ENCODE results near the gene BST2. TPM values are rescaled to one million over a fixed set of nuclear protein-coding genes. Genes with fewer than 3 reads are reported as not detected.

BST2 gene
- total RNA-seq, 4 donors from 2014 or later = 61.5 to 153 (median 92.1) TPM

DNA sequence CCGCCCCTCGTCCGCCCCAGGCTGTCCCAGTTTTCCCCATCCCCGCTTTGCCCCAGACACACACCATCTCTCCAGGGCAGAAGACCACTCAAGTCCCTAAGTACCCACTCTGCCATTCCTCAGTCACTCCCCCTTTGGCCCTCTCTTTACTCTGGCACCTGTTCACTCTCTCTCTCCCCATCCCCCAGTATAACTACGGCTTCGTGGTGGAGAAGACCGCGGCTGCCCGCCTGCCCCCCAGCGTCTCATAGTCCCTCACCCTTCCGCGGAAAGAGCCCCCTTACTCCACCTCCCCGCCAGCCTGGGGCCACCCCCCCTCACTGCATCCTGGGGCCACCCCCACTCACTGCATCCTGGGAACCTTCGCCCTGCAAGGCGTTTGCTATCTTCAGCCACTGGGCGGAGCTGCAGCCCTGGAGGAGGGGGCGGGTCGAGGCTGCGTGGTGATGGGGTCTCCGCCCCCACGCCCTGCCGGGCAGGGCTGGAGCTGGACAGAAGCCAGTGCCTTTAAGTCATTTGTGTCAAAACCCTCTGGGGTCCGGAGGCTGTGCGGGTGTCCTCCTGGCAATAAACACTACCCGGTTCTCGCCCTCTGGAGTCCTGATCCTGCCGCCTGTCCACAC is 19.4 kb upstream of the BST2 start:
- TF ChIP-seq, protein P1, sequence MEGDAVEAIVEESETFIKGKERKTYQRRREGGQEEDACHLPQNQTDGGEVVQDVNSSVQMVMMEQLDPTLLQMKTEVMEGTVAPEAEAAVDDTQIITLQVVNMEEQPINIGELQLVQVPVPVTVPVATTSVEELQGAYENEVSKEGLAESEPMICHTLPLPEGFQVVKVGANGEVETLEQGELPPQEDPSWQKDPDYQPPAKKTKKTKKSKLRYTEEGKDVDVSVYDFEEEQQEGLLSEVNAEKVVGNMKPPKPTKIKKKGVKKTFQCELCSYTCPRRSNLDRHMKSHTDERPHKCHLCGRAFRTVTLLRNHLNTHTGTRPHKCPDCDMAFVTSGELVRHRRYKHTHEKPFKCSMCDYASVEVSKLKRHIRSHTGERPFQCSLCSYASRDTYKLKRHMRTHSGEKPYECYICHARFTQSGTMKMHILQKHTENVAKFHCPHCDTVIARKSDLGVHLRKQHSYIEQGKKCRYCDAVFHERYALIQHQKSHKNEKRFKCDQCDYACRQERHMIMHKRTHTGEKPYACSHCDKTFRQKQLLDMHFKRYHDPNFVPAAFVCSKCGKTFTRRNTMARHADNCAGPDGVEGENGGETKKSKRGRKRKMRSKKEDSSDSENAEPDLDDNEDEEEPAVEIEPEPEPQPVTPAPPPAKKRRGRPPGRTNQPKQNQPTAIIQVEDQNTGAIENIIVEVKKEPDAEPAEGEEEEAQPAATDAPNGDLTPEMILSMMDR (IDR thresholded peaks at IDR 0.05; ENCODE audit: low read depth) = no peak

DNA sequence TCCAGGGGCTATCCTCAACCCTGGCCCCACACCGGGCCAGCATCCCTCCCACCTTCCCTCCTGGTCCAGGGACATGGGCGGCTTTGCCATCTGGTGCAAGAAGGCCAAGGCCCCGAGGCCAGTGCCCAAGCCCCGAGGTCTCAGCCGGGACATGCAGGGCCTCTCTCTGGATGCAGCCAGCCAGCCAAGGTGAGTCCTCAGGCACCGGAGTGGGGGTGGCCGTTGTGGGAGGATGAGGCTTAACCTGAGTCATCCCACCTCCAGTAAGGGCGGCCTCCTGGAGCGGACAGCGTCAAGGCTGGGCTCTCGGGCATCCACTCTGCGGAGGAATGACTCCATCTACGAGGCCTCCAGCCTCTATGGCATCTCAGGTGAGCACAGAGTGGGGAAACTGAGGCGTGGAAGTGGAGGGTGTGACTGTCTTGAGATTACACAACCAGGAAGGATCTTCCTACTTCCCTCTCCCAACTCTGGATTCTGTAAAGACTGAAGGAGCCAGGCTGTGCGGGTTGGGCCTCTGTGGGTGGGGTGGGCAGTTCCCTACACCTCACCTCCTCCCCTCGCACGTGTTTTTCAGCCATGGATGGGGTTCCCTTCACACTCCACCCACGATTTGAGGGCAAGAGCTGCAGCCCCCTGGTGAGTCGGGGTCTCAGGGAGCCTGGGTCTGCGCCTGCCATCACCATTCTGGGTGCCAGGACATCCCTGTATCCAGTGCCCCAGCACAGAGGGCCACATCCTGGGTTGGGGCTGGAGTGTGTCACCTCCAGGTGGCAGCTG is 18.2 kb upstream of the BST2 start:
- TF ChIP-seq, protein P1 (IDR thresholded peaks at IDR 0.05; ENCODE audit: low read depth) = no peak

DNA sequence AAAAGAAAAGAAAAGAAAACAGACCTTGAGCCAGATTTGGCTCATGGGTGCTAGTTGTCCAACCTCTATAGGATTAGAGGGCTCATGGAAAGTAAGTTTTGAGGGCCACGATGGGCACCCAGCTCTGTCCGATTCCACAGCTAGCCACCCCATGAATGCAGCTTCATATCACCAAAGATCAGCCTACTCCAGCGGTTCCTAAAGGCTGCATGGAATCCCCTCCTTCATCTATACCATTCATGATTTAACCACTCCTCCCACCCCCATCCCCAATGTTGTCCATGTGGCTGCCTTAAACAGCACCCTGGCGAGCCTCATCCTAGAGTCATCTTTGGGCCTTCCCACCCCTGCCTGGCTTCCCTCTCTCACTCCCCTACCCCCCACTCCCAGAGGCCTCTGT is 16.5 kb upstream of the BST2 start:
- TF ChIP-seq, protein P1 (IDR thresholded peaks at IDR 0.05; ENCODE audit: low read depth) = no peak

- TF ChIP-seq, protein P1 (IDR thresholded peaks at IDR 0.05; ENCODE audit: low read depth) = no peak
These were observed 15.1 kb upstream of the BST2 start for GRCh38 chr19:17420475-17420924.

GRCh38 chr19:17419621-17420474 is 14.4 kb upstream of the BST2 start, which contains the start of gene MVB12A:
MVB12A (plus strand) TSS chr19:17420047; CDS start chr19:17420136, 89 bp downstream.
- TF ChIP-seq, protein P1 (IDR thresholded peaks at IDR 0.05; ENCODE audit: low read depth) = no peak

DNA sequence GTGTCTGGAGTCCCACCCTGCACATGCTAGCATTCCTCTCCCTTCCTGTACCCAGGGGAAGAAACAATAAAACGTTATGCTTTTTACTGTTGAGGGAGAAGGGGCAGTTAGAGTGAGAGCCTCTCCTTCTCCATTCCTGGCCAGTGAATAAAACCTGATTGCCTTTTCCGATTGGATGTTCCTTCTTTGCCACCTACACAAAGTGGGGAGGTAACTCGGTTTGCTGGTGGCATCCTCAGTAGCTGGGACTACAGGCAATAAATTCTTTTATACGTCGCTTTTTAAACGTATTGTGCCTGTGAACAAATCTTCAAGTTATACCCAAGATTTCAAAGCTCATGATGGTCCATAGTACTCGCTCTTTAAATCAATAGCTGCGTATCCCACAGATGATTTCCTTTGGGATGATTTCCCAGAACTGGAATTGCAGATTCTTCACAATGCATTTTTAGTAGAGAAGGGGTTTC is 13.8 kb upstream of the BST2 start:
- TF ChIP-seq, protein P1 (IDR thresholded peaks at IDR 0.05; ENCODE audit: low read depth) = no peak

Data from subcutaneous adipose tissue (tissue), 4 donors.